A673 (cell line): ENCODE measurements around the gene ACTN4.

Source experiments
- CTCF ChIP-seq: fragments of 300-800, 200-600 bp; sonication (generic); conservative IDR thresholded peaks from 2 replicates; pipeline ENCODE4 v1.5.1; 2017; ENCODE audit warnings: low read depth, mild to moderate bottlenecking, antibody characterized with exemption, low read length, moderate library complexity, mixed read lengths
- EZH2 ChIP-seq: fragments of 200-600 bp; sonication (generic); IDR thresholded peaks from 2 replicates; pipeline ENCODE4 v1.6.1; 2017; ENCODE audit warnings: borderline replicate concordance, low read depth, mild to moderate bottlenecking, mixed read lengths, antibody characterized with exemption, low read length; ENCODE audit not compliant: poor library complexity, severe bottlenecking

GRCh38 chr19:38703509-38703908 is 56.1 kb downstream of the ACTN4 start:
- no peak for TF ChIP-seq EZH2
- no peak for TF ChIP-seq CTCF
